Cortex of kidney (tissue), 1 donor: ENCODE measurements around the gene PLPP4.

Source experiments
- DNase-seq: peaks from one replicate; lab custom pipeline; 2025; lab: John Stamatoyannopoulos, UW

The PLPP4 gene

DNA sequence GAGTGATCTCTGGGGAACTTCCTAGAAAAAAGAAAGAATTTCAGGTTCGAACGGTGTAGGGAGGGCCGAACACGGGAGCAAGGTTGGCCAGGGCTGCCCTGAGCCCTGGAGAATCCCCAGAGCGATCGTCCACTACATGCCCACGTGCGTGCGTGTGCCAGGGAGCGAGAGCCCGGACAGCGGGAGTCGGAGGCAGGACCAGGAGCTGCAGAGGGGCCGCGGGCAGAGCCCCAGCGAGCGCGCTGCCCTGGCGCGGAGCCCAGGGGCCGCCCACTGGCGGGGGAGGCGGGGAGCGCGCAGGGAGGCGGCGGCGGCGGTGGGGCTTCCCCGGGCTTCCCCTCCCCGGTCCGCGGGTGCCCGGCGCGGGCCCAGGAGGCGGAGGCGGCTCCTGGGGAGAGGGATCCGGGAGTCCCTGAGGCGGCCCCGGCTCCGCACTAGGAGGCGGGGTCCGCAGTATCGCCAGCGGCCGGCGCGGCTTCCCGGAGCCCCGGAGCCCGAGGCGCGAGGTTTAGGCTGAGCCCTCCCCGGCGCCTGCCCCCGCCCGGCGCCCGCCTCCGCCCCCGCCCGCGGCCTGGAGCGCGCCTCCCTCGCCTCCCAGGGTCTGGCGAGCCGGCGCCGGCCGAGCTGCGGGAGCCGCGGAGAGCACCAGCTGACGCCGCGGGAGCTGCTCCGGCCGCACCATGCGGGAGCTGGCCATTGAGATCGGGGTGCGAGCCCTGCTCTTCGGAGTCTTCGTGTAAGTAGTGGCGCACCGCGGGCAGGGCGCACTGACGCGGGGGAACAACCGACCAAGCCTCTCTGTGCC lies at the start of gene PLPP4:
Gene PLPP4 (plus strand): TSS at position 602 of the 805 bp plus-strand sequence. CDS start 79 bp downstream, at position 681.
- no peak for DNase-seq

GRCh38 chr10:120409816-120410215 lies 47.2 kb upstream of the PLPP4 start:
- DNase-seq, result no peak

DNA sequence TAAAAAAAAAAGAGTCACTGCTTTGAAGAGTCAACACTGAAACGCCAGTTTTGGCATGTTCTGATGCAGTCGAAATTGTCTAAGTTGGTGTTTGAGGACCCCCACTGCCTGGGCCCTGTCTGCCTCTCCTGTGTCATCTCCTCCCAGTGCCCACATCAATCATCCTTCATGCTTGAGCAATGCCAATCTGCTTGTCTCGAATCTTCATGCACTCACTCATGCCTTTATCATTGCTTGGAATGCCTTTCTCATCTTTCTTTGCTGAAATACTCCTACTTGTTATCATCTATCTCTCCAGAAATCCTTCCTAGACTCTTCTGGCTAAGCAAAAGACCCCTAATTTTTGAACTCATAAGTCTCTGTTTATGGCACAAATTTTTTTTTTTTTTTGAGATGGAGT lies 42.1 kb upstream of the PLPP4 start:
- no peak for DNase-seq

- DNase-seq, result no peak
Measured at GRCh38 chr10:120415709-120416330, 41.2 kb upstream of the PLPP4 start.

- DNase-seq, result no peak
Measured at GRCh38 chr10:120420421-120420820, 36.6 kb upstream of the PLPP4 start.

- DNase-seq, result no peak
Measured at GRCh38 chr10:120421250-120421649, 35.8 kb upstream of the PLPP4 start.

- no peak for DNase-seq
Measured at GRCh38 chr10:120422457-120422856, 34.6 kb upstream of the PLPP4 start.

GRCh38 chr10:120423431-120424197 lies 33.4 kb upstream of the PLPP4 start:
- no peak for DNase-seq

DNA sequence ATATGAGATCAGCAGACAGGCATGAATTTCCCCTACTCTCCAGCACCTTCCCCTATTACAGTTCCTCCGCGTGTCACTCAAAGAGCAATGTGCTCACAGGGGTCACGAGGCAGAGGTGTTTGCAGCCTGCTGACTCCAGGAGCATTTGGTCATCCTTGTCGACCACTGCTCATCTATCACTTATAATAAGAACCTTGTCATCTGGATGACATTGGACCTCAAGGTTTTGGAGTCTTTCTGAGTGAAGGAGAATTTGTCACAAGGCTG lies 32.9 kb upstream of the PLPP4 start:
- no peak for DNase-seq

GRCh38 chr10:120426306-120426705 lies 30.7 kb upstream of the PLPP4 start:
- no peak for DNase-seq

DNA sequence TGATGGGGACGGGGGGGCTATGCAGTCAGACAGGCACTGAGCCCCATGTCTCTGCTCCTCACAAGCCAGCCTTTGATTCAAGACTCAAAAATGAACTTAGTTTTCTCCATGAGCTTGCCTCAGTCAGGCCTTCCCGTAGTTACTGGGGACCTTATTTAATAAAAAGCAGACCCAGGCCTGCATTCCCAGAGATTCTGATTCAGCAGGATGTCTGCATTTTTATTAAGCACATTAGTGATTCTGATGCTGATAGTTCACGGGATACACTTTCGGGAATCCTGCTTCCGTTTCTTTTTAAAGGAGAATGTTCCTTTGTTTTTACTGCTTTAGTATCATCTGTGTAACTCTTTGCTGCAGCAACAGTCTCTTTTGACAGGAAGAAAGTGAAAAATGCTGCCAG lies 28.3 kb upstream of the PLPP4 start:
- DNase-seq, result no peak

- DNase-seq, result no peak
Measured at GRCh38 chr10:120429395-120429794, 27.6 kb upstream of the PLPP4 start.

- no peak for DNase-seq
Measured at GRCh38 chr10:120431251-120431651, 25.8 kb upstream of the PLPP4 start.

GRCh38 chr10:120432209-120432608 lies 24.8 kb upstream of the PLPP4 start:
- no peak for DNase-seq

- DNase-seq, result no peak
Measured at GRCh38 chr10:120433141-120433540, 23.9 kb upstream of the PLPP4 start.

DNA sequence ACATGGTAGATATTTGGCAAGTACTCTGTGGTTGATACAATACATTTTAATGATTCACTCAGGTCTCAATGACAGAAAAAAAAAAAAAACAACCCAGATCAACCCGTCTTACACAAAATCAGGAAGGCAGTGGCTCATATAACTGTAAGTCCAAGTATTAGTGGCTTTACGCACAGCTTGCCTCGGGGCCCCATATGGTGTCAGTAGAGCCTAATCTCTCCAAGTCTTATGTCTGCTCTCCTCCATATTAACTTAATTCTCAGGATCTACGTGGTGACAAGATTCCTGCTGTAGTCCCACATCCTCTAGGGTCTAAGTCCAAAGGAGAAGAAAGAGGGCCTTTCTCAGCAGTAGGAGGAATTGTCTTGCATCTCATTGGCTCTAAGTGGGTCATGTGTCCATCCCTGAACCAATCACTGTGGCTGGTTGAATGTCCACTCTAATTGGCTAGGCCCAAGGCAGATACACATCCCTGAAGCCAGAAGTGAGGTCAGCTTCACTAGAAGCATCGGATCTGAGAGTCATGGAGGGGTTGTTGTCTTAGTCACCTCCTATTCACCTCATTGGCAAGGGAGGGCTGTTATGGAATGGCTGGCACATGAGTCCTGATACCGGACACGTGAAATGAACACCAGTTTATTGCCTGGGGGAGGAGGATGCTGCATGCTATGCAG lies 20.5 kb upstream of the PLPP4 start:
- no peak for DNase-seq

DNA sequence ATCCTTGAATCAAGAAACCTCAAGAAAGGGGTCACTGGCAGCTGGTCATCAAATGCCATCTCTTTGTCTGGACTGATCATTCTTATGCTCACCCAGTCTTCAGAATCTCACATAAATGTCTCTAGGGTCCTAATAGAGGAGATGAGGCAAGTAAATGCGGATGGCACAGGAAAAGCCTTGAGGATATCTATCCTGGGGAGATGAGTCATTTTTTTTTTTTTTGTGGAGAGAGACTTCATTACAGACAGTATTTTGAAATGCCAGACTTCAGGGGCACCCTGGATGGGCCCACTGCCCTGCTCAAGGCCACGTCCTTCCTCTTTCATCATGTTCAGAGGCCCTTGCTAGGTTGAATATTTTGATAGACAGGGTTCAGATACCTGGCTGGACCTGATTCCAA lies 19.5 kb upstream of the PLPP4 start:
- DNase-seq, result no peak

DNA sequence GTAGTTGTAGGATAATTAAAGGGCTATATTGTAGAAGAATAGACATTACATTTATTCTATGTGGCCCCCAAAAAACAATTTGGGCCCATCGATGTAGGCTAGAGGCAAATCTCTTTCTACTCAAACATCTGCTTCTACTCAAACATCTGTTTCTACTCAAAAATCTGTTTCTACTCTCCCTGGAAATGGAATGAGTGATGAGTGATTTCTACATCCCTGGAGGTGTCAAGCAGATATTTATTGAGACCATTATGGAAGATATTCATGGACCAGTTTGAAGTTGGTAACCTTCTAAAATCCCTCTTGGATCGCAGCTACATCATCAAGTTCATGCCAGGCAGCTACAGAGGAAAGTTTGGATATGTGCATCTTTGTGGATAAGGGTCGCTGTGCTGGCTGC lies 5.1 kb upstream of the PLPP4 start:
- no peak for DNase-seq

DNA sequence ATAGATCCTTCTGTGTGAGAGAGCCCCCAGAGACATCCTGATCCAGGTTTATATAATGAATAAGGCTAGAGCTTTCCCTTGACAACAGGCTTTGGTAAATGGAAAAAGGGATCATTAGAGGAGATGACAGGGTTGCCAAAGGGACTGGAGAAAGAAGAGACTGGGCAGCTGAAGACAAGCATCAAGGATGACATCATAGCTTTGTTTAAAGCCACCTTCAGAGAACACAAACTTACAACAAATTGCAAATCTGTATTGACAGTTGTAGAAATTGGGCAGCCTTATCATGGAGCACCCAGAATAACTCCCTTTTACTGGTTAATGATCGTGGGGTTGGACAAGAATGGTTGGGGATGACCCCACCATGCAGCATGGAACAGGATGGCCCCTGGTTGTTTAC lies 3.7 kb upstream of the PLPP4 start:
- DNase-seq, result no peak

DNA sequence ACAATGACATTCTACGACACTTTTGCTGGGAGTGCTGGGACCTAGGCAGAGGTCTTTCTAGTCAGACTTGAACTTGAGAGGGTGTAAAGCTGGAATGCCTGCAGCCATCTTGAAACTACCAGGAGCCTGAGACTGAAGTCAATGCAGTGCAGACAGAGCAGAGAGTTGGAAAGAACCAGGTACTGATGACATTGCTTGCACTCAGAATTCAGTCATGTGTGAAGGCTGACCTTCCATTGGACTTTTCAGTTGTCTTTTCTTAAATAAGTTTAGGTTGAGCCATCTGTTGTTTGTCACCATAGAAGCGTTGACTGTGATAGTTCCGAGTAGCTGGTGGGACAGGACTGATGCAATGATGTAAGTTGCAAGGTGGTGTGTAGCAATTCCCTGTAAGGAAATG lies 3.1 kb upstream of the PLPP4 start:
- no peak for DNase-seq

GRCh38 chr10:120455004-120455403 lies 2.0 kb upstream of the PLPP4 start:
- no peak for DNase-seq

DNA sequence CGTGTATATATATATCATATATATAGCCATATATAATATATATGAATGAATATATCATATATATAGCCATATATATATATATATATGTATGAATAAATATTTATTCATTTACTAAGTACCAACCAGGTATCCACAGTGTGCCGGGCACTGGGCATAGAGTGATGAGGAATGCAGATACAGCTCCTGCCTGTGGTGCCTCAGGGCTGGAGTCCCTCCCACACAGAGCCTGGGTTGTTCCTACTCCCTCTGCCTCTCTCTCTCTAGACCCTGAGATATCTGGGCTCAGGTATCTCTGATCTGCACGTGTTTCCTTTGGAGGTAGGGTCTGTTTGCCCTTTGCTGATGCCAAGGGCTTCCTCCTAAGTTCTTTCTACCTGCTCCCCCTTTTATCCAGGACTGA lies 1.4 kb upstream of the PLPP4 start:
- no peak for DNase-seq

GRCh38 chr10:120456143-120456625 lies 843 bp upstream of the PLPP4 start:
- no peak for DNase-seq
